Karpas-422 (cell line): Measurements from ENCODE around the gene HTD2. TPM values are rescaled to one million over a fixed set of nuclear protein-coding genes. Genes with fewer than 3 reads are reported as not detected.

ENCODE experiments used
- DNase-seq: peaks from one replicate; pipeline ENCODE4 v3.0.0-alpha.2; 2015
- H2AFZ ChIP-seq: fragments of 200-600 bp; sonication (generic); 2 replicates; pipeline ENCODE4 v1.6.1; 2014; ENCODE audit warnings: antibody characterized with exemption, low read length, mixed read lengths
- H3K27ac ChIP-seq: fragments of 200-600 bp; sonication (generic); 2 replicates; pipeline ENCODE4 v1.5.1; 2014; ENCODE audit warnings: mild to moderate bottlenecking, low read length, moderate library complexity
- H3K27me3 ChIP-seq: fragments of 200-600 bp; sonication (generic); 2 replicates; pipeline ENCODE4 v1.6.1; 2014; ENCODE audit warnings: low read length, mixed read lengths
- H3K36me3 ChIP-seq: fragments of 200-600 bp; sonication (generic); 2 replicates; pipeline ENCODE4 v1.6.1; 2014; ENCODE audit warnings: low read length, mixed read lengths; ENCODE audit not compliant: insufficient read depth
- H3K4me1 ChIP-seq: fragments of 200-600 bp; sonication (generic); 2 replicates; pipeline ENCODE4 v1.6.1; 2014; ENCODE audit warnings: mild to moderate bottlenecking, low read length, mixed read lengths
- H3K4me2 ChIP-seq: fragments of 200-600 bp; sonication (generic); 2 replicates; pipeline ENCODE4 v1.6.1; 2014; ENCODE audit warnings: low read length, low read depth, mild to moderate bottlenecking; ENCODE audit not compliant: poor library complexity, severe bottlenecking
- H3K4me3 ChIP-seq: fragments of 200-600 bp; sonication (generic); 2 replicates; pipeline ENCODE4 v1.5.1; 2014; ENCODE audit warnings: mild to moderate bottlenecking, antibody characterized with exemption, low read length, mixed read lengths
- H3K79me2 ChIP-seq: fragments of 200-600 bp; sonication (generic); 2 replicates; pipeline ENCODE4 v1.6.1; 2014; ENCODE audit warnings: mild to moderate bottlenecking, low read length, mixed read lengths
- H3K9ac ChIP-seq: fragments of 200-600 bp; sonication (generic); 2 replicates; pipeline ENCODE4 v1.6.0; 2014; ENCODE audit warnings: low read length
- H3K9me2 ChIP-seq: fragments of 200-600 bp; sonication (generic), shearing (Covaris generic); replicated peaks from 2 replicates; pipeline ENCODE4 v1.6.0; 2014; ENCODE audit warnings: mild to moderate bottlenecking, low read length, moderate library complexity; ENCODE audit not compliant: insufficient read depth
- H3K9me3 ChIP-seq: fragments of 300-700, 200-600 bp; sonication (generic); 2 replicates; pipeline ENCODE4 v1.6.1; 2014; ENCODE audit warnings: low read length, mixed read lengths
- H4K20me1 ChIP-seq: fragments of 200-600 bp; sonication (generic); 2 replicates; pipeline ENCODE4 v1.6.1; 2014; ENCODE audit warnings: mild to moderate bottlenecking, antibody characterized with exemption, low read length, low read depth; ENCODE audit not compliant: insufficient read depth
- total RNA-seq: library from RNA; depleted of rRNA; stranded (reverse); fragments of >200 nt; shearing (Covaris generic); gene quantifications from 2 replicates; pipeline ENCODE4 v1.2.3, GENCODE V29; 2014; ENCODE audit warnings: low replicate concordance

The HTD2 gene
- total RNA-seq, 1 experiment from 2014 or later, result 19.9 TPM

DNA sequence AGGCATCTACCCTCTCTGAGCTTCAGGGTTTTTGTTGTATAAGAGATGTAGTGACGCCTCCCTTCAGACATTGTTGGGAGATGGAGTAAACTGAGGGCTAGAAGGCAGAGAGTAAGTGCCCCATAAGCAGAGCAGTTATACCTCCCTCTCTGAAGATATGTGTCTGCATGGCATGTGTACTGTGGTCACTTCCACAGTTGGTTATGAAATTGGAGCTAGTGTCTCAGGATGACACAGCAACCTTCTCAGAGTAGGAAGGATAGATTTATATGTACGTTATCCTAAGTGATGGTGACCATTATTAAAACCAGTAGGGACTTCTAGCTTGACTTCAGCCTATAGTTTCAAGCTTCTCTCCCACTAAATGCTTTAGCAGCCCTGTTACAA is 44.3 kb downstream of the HTD2 start:
- peaks cover 6% of the 10 kb centered on the region; the same call in 1 of the 2 replicates for H4K20me1 ChIP-seq
- no peaks in the 10 kb centered on the region for H3K27me3 ChIP-seq
- H2AFZ ChIP-seq, result no peak overlapping the region
- H3K27ac ChIP-seq, result peak overlapping the region; percentile 100
- peaks cover 73% of the 10 kb centered on the region for H3K79me2 ChIP-seq
- peak overlapping the region; percentile 63 for H3K4me3 ChIP-seq
- no peak for DNase-seq
- H3K4me1 ChIP-seq, result peaks cover 97% of the 10 kb centered on the region
- no peaks in the 10 kb centered on the region for H3K9me2 ChIP-seq
- H3K9ac ChIP-seq, result peak overlapping the region; percentile 90
- H3K4me2 ChIP-seq, result peak overlapping the region; percentile 95
- peaks cover 20% of the 10 kb centered on the region; the same call in 1 of the 2 replicates for H3K36me3 ChIP-seq
- H3K9me3 ChIP-seq, result no peaks in the 10 kb centered on the region

DNA sequence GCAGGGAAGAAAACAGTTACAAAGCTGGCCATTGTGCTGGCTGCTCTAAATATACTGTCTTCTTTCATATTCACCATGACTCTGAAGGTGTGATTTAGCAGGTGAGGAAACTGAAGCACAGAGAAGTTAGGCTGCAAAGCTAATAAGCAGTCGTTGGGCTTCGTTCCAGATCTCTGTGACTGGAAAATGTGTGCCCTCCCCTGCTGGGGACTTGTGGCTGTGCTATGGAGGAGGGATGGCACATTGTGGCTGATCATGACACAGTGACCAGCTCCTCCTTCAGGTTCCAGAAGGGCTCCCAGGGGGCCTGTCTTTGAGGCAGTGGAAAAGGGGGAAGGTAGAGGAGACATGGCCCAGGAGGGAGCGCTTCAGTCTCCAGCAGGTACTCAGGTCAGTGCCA is 45.6 kb downstream of the HTD2 start:
- peak; percentile 72 for DNase-seq
- H3K9me2 ChIP-seq, result no peaks in the 10 kb centered on the region
- no peaks in the 10 kb centered on the region for H3K9me3 ChIP-seq
- H3K4me1 ChIP-seq, result peaks cover 98% of the 10 kb centered on the region
- H3K79me2 ChIP-seq, result peaks cover 77% of the 10 kb centered on the region
- H2AFZ ChIP-seq, result no peak overlapping the region
- H3K36me3 ChIP-seq, result peaks cover 22% of the 10 kb centered on the region; the same call in 1 of the 2 replicates
- no peaks in the 10 kb centered on the region for H3K27me3 ChIP-seq
- H3K4me2 ChIP-seq, result peak overlapping the region; percentile 95
- peak overlapping the region; percentile 63 for H3K4me3 ChIP-seq
- H3K9ac ChIP-seq, result peak overlapping the region; percentile 90
- peak overlapping the region; percentile 100 for H3K27ac ChIP-seq
- peaks cover 8% of the 10 kb centered on the region; the same call in 1 of the 2 replicates for H4K20me1 ChIP-seq

DNA sequence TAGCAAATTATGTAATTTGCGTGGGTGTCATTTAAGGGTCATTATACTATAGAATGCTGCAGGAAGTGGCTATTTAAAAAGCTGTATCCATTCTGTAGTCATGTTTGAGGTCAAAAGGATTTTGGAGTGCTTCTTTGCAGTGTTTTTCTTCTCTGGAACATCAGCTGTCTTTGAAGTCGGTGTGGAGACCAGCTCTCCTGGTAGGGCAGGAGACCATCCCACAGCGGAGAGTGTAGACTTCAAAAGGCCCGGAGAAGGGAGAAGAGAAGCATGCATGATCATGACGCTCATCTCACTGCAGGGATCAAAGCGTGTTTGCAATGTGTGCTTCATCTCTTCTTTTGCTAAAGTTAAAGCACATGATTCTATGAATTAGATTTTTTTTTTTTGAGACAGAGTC is 46.3 kb downstream of the HTD2 start:
- H3K36me3 ChIP-seq, result peaks cover 22% of the 10 kb centered on the region; the same call in 1 of the 2 replicates
- no peaks in the 10 kb centered on the region for H3K9me3 ChIP-seq
- no peak overlapping the region for H2AFZ ChIP-seq
- H3K4me3 ChIP-seq, result peak overlapping the region; percentile 63
- H3K4me1 ChIP-seq, result peaks cover 98% of the 10 kb centered on the region
- peaks cover 77% of the 10 kb centered on the region for H3K79me2 ChIP-seq
- peak overlapping the region; percentile 100 for H3K27ac ChIP-seq
- no peaks in the 10 kb centered on the region for H3K9me2 ChIP-seq
- H3K27me3 ChIP-seq, result no peaks in the 10 kb centered on the region
- peaks cover 8% of the 10 kb centered on the region; the same call in 1 of the 2 replicates for H4K20me1 ChIP-seq
- H3K9ac ChIP-seq, result peak overlapping the region; percentile 90
- DNase-seq, result no peak
- H3K4me2 ChIP-seq, result peak overlapping the region; percentile 95

DNA sequence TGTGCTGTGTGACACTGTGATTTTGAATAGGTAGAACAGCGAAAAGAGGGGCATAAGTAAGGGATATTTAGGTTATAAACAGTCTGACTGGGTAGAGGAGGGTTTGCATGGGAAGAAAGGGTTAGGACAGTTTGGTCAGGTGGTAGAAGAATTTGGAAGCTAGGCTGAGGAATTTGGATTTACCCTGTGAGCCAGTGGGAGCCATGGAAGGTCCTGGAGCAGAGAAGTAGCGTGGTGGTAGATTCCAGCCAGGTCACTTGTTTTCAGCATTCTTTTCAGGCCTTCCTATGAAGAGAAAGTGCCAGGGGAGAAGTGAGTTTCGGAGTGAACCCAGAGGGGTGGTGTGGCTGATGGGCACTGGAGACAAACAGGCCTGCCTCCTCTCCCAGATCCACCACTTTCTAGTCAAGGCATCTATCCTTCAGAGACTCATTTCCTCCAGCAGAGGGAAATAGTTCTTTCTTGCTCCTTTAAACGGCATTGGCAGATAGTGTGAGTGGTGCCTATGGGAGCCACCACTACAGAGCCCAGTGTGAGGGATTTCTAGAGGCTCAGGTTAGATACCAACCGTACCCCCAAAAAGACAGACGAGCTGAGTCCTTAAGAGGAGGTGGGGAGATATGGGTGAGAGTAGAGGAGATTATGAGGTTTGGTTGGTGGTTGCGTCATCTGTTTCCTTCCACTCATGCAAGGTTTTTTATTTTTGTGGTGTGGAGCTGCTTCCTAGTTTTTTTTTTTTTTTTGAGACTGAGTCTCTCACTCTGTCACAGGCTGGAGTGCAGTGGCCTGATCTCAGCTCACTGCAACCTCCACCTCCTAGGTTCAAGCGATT is 47.6 kb downstream of the HTD2 start:
- Histone ChIP-seq H3K79me2 (peaks cover 84% of the 10 kb centered on the region), H3K27ac (peak overlapping the region; percentile 100), H3K9ac (peak overlapping the region; percentile 74)

DNA sequence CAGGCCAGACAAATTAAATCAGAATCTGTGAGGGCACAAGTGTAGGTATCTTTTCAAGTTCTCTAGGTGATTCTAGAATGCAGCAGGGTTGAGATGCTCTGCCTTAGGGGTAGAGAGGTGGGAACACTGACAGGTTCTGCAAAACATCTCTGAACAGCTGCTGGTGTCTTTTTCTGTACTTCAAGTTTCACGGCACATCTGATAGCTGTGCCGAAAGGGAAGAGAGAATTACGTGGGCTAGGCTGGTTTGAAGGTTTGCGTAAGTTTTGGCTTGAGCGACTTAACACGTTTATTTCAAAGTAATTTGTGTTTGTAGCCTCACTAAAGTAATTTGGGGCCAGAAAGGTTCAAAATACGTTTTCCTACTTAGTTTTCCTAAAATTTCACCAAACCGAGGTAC is 48.9 kb downstream of the HTD2 start:
- H3K79me2 ChIP-seq, result peaks cover 96% of the 10 kb centered on the region

More for the DNA sequence above, 47.6 kb downstream of the HTD2 start:
- peak overlapping the region; percentile 95 for H3K4me2 ChIP-seq
- H3K36me3 ChIP-seq, result peaks cover 28% of the 10 kb centered on the region; the same call in 1 of the 2 replicates
- H3K4me3 ChIP-seq, result peak overlapping the region; percentile 36
- H3K27me3 ChIP-seq, result no peaks in the 10 kb centered on the region
- no peak overlapping the region for H2AFZ ChIP-seq
- peaks cover 8% of the 10 kb centered on the region; the same call in 1 of the 2 replicates for H4K20me1 ChIP-seq
- H3K4me1 ChIP-seq, result peaks cover 98% of the 10 kb centered on the region
- no peaks in the 10 kb centered on the region for H3K9me2 ChIP-seq
- H3K9me3 ChIP-seq, result no peaks in the 10 kb centered on the region
- peak; percentile 74 for DNase-seq

DNA sequence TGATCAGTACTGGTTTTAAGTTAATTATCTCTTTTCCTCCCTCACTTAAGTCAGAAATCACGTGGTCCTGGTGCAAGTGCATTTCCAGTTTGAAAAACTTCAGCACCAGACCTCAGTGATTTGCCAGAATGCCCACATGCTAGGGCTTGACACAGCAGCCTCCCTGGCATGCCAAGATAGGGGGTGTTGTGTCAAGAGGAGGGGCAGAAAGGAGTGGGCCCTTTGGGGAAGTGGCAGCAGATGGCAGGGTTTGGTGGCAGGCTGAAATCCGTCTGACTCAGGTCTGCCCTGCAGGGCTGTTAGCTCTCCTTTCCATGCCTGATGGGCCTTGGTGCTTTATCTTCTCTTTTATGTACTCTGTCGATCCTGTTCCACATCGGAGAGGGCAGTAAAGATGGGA is 49.7 kb downstream of the HTD2 start:
- H4K20me1 ChIP-seq, result peaks cover 15% of the 10 kb centered on the region; the same call in 1 of the 2 replicates
- peaks cover 97% of the 10 kb centered on the region for H3K4me1 ChIP-seq

More for the DNA sequence above, 48.9 kb downstream of the HTD2 start:
- Histone ChIP-seq H3K9me2 (no peaks in the 10 kb centered on the region), H3K4me2 (peak overlapping the region; percentile 95), H3K9me3 (no peaks in the 10 kb centered on the region), H3K4me3 (peak overlapping the region; percentile 44; the same call in 1 of the 2 replicates), H3K27me3 (no peaks in the 10 kb centered on the region), H3K4me1 (peaks cover 97% of the 10 kb centered on the region), H3K36me3 (peaks cover 29% of the 10 kb centered on the region; the same call in 1 of the 2 replicates), H2AFZ (no peak overlapping the region), H3K27ac (peak overlapping the region; percentile 100), H3K9ac (peak overlapping the region; percentile 74), H4K20me1 (peaks cover 14% of the 10 kb centered on the region; the same call in 1 of the 2 replicates)
- peak; percentile 89 for DNase-seq

DNA sequence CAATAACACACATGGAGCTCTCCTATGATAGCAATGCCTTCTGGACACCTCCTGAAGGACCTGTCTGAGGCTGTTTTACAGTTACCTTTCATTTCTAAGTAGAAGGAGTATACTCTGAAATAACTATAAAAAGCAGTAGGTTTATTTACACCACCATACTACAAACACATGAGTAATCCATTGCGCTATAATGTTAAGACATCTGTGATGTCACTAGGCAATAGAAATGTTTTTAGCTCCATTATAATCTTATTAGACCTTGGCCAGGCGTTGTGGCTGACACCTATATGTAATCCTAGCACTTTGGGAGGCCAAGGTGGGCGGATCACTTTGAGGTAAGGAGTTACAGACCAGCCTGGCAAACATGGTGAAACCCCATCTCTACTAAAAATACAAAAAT is 51.1 kb downstream of the HTD2 start:
- H3K9me2 ChIP-seq, result no peaks in the 10 kb centered on the region
- peaks cover 21% of the 10 kb centered on the region; the same call in 1 of the 2 replicates for H4K20me1 ChIP-seq
- H2AFZ ChIP-seq, result no peak overlapping the region
- H3K79me2 ChIP-seq, result peaks cover 100% of the 10 kb centered on the region
- no peak overlapping the region for H3K4me3 ChIP-seq
- peaks cover 23% of the 10 kb centered on the region; the same call in 1 of the 2 replicates for H3K36me3 ChIP-seq
- H3K4me1 ChIP-seq, result peaks cover 97% of the 10 kb centered on the region
- H3K9ac ChIP-seq, result no peak overlapping the region
- no peak overlapping the region for H3K4me2 ChIP-seq
- H3K27me3 ChIP-seq, result no peaks in the 10 kb centered on the region
- H3K27ac ChIP-seq, result peak overlapping the region; percentile 100
- DNase-seq, result no peak
- no peaks in the 10 kb centered on the region for H3K9me3 ChIP-seq

More for the DNA sequence above, 49.7 kb downstream of the HTD2 start:
- peaks cover 29% of the 10 kb centered on the region; the same call in 1 of the 2 replicates for H3K36me3 ChIP-seq
- peak overlapping the region; percentile 44; the same call in 1 of the 2 replicates for H3K4me3 ChIP-seq
- H3K9me2 ChIP-seq, result no peaks in the 10 kb centered on the region
- H3K4me2 ChIP-seq, result peak overlapping the region; percentile 95
- peak overlapping the region; percentile 100 for H3K27ac ChIP-seq
- peak; percentile 77 for DNase-seq
- peak overlapping the region; percentile 74 for H3K9ac ChIP-seq
- no peaks in the 10 kb centered on the region for H3K27me3 ChIP-seq
- H3K9me3 ChIP-seq, result no peaks in the 10 kb centered on the region
- peaks cover 100% of the 10 kb centered on the region for H3K79me2 ChIP-seq
- H2AFZ ChIP-seq, result no peak overlapping the region

DNA sequence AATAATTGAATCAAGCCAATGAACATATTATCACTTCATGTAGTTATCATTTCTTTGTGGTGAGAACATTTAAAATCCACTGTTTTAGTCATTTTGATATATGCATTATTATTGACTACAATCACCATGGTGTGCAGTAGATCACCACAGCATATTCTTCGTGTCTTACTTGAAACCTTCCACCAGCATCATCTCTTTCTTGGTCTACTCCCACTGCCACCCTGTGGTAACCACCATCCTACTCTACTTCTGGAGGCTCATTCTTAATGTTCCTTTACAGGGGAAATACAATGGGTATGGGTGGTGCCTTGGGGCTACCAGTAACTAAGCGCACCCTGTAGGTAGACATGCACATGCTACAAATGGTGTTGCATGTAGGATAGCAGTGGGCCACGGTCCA is 51.8 kb downstream of the HTD2 start:
- DNase-seq, result peak; percentile 67
- Histone ChIP-seq H3K79me2 (peaks cover 100% of the 10 kb centered on the region), H3K9ac (no peak overlapping the region), H3K4me3 (no peak overlapping the region), H3K4me1 (peaks cover 97% of the 10 kb centered on the region), H3K36me3 (peaks cover 25% of the 10 kb centered on the region; the same call in 1 of the 2 replicates), H3K4me2 (no peak overlapping the region), H3K9me3 (no peaks in the 10 kb centered on the region), H4K20me1 (peaks cover 21% of the 10 kb centered on the region; the same call in 1 of the 2 replicates), H3K9me2 (no peaks in the 10 kb centered on the region), H2AFZ (no peak overlapping the region), H3K27me3 (no peaks in the 10 kb centered on the region), H3K27ac (peak overlapping the region; percentile 100)
